NCI-H2081 treated with DMSO at 0.1 percent for 48 hours (cell line): ENCODE data around the gene RBM45.

Experiments used
- DNase-seq: peaks from one replicate; lab custom pipeline; 2025; lab: John Stamatoyannopoulos, UW

RBM45 gene

GRCh38 chr2:178160601-178161000, 48.4 kb downstream of the RBM45 start:
- no peak for DNase-seq

- no peak for DNase-seq
Observed at GRCh38 chr2:178163395-178163794, 51.2 kb downstream of the RBM45 start.

GRCh38 chr2:178163911-178164310, 51.7 kb downstream of the RBM45 start:
- DNase-seq, result no peak

GRCh38 chr2:178173657-178174056, 61.4 kb downstream of the RBM45 start:
- DNase-seq, result no peak

GRCh38 chr2:178177066-178177679, 64.9 kb downstream of the RBM45 start:
- no peak for DNase-seq
